ENCODE measurements around the gene ADAMTS7.
"Not testable (repeated sequence)": the region's sequence is repeated elsewhere in the genome, so short reads cannot be mapped to it uniquely, and the experiment has no call there.

DNA sequence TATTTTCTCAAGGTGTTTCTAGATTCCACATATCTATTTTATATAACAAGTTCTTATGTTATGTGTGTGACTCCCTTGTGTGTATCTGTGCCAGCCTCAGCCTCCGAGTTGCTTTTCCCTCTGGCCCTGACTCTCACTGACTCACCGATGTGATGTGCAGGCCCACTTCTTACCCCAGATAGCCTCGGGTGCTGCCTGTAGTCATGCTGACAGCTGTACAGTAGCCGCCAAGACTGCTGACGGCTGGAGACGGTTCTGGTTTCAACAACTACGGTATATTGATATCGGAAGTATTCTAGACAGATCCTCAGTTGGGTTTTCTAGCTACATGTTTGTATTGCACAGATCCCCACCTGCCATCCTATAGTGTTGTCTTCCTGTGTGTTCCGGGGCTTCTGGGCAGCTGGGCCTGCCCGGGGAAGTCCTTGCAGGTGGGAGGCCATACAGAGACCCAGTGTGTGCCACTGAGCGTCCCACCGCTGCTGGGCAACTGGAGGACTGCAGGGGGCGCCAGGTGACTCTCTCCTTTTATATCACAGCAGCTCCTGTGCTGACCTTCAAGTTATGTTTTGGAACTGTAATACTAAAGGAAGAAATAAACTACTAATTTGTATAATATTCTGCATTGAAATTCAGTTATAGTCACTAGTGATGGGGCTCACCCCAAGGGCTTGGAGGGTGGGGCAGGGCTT, 55.2 kb downstream of the ADAMTS7 start:
- TF ChIP-seq POLR2AphosphoS5 (IDR thresholded peaks at IDR 0.05; ENCODE audit: low read depth, low read length); POLR2A (IDR thresholded peaks at IDR 0.05; ENCODE audit: low read depth, low read length); TAF1 (IDR thresholded peaks at IDR 0.05; ENCODE audit: borderline replicate concordance, low read depth, low read length): not testable (repeated sequence)
